OCI-LY1 (cell line): Measurements from ENCODE around the gene CIPC.

ENCODE experiments used
- CTCF ChIP-seq: fragments of 200-600 bp; sonication (generic), shearing (Covaris generic); IDR thresholded peaks from 2 replicates; pipeline ENCODE4 v1.5.1; 2017; ENCODE audit warnings: mild to moderate bottlenecking, antibody characterized with exemption, low read length, moderate library complexity, mixed read lengths
- EZH2 ChIP-seq: fragments of 200-600 bp; sonication (generic), shearing (Covaris generic); IDR thresholded peaks from 2 replicates; pipeline ENCODE4 v1.8.0; 2017; ENCODE audit warnings: borderline replicate concordance, mixed run types, mild to moderate bottlenecking, antibody characterized with exemption, low read length, moderate library complexity, mixed read lengths

GRCh38 chr14:77088645-77089044 lies 9.4 kb upstream of the CIPC start:
- TF ChIP-seq CTCF (no peak), EZH2 (no peak)
